ENCODE data around the gene ZNF837.

The ZNF837 gene

DNA sequence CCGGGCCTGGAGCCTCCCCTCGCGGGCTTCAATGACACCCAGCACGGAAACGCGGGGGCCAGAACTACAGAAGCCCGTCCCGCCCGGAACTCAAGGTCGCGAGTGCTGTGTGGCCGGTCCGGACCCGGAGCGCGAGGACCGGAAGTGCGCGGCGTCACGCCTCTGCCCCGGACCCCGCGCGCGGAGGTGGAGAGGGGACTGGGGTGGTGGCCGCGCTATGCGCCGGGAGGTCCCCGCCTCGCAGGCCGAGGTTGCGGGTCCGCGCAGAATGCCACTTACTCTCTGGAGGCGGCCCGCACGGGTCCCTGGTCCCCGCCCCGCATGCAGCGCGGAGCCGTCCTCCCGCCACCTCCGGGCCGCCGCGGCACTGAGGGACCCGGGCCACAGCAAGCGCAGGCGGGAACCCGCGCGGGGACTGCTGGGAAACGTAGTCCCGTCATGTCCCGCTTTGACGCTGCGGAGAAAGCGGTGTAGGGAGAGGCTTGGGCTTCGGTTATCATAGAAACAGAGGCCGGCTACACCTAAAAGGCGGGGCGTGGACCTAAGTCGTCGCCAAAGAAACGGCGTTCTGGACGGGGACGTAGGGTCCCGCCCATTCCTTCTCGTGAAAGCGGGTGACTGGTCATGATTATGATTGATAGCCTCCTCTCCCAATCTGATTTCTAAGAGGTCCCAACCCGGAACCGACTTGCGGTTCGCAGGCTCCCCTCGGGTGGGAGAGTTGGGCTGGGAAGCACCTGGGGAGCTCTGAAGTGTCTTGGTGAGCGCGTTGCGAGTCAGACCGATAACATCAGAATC, at the start of gene ZNF837:
TSS of gene ZNF837 (minus strand) at position 369 of the 798 bp plus-strand sequence. CDS start 11,698 bp downstream, outside the sequence.
- peak; percentile 18 for TF ChIP-seq CTCF (IDR thresholded peaks at IDR 0.05; ENCODE audit: insufficient read depth, low read length, poor library complexity, severe bottlenecking)
- Histone ChIP-seq H3K36me3 (ENCODE audit: control insufficient read depth, insufficient read depth, low read length) (no peaks in the 10 kb centered on the region; the same call in 1 of the 2 replicates), H3K4me3 (replicated peaks; ENCODE audit: low read depth, low read length) (peak within 1 kb of the TSS; percentile 77), H3K27me3 (replicated peaks; ENCODE audit: control insufficient read depth, insufficient read depth, low read length) (no peaks in the 10 kb centered on the region)
- DNase-seq (ENCODE audit: extremely low read depth, insufficient read length): peak; percentile 98

DNA sequence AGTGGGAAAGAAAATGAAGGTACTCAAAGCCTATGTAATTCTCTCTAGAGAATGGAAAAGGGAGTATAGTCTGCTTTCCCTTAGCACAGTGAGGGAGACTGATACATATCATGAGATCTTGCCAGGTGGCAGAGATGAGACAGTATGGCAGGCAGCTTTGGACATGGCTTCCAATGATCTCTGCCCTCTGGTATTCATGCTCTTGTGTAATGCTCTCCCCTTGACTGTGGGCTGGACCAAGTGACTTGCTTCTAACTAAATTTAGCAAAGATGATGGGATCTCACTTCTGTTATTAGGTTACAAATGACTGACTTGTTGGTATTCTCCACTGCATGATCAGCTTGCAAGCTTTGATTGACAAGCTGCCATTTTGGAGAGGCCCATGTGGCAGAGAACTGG, 48.9 kb upstream of the ZNF837 start:
- Histone ChIP-seq H3K27me3 (replicated peaks; ENCODE audit: control insufficient read depth, insufficient read depth, low read length) (no peaks in the 10 kb centered on the region), H3K36me3 (ENCODE audit: control insufficient read depth, insufficient read depth, low read length) (peaks cover 9% of the 10 kb centered on the region), H3K4me3 (replicated peaks; ENCODE audit: low read depth, low read length) (no peak overlapping the region)
- TF ChIP-seq CTCF (IDR thresholded peaks at IDR 0.05; ENCODE audit: insufficient read depth, low read length, poor library complexity, severe bottlenecking): no peak
- no peak for DNase-seq (ENCODE audit: extremely low read depth, insufficient read length)

DNA sequence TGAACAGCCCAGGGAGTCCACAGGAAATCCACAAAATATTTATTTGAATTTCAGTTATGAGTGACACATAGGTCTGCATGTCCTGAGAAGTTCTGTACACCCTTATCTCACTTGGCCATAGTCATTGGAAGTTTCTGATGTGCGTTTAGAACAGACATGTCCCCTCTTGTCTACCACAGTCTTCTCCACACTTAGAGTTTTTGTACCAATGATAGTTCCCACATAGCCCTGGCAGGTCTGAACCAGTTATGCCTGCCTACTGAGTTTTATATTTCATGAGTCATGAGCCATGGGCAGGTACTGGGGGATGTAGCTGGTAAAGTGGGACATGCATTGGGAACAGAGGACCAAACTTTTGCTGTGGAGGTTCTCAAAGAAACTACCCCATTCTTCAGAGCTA, 47.8 kb upstream of the ZNF837 start:
- Histone ChIP-seq H3K27me3 (replicated peaks; ENCODE audit: control insufficient read depth, insufficient read depth, low read length) (no peaks in the 10 kb centered on the region), H3K36me3 (ENCODE audit: control insufficient read depth, insufficient read depth, low read length) (no peaks in the 10 kb centered on the region; the same call in 1 of the 2 replicates), H3K4me3 (replicated peaks; ENCODE audit: low read depth, low read length) (no peak overlapping the region)
- no peak for DNase-seq (ENCODE audit: extremely low read depth, insufficient read length)
- no peak for TF ChIP-seq CTCF (IDR thresholded peaks at IDR 0.05; ENCODE audit: insufficient read depth, low read length, poor library complexity, severe bottlenecking)

DNA sequence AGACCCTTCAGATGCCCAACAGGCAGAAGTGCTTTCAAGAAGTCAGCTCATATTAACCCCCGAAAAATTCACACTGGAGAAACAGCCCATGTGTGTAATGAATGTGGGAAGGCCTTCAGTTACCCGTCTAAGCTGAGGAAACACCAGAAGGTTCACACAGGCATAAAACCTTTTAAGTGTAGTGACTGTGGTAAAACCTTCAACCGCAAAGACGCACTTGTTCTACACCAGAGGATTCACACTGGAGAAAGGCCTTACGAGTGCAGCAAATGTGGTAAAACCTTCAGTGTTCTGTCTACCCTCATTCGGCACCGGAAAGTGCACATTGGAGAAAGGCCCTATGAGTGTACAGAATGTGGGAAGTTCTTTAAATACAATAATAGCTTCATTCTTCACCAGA, 36.2 kb upstream of the ZNF837 start:
- TF ChIP-seq CTCF (IDR thresholded peaks at IDR 0.05; ENCODE audit: insufficient read depth, low read length, poor library complexity, severe bottlenecking): no peak
- no peaks in the 10 kb centered on the region for H3K27me3 ChIP-seq (replicated peaks; ENCODE audit: control insufficient read depth, insufficient read depth, low read length)
- no peak for DNase-seq (ENCODE audit: extremely low read depth, insufficient read length)
- H3K36me3 ChIP-seq (ENCODE audit: control insufficient read depth, insufficient read depth, low read length): peaks cover 16% of the 10 kb centered on the region
- no peak overlapping the region for H3K4me3 ChIP-seq (replicated peaks; ENCODE audit: low read depth, low read length)

DNA sequence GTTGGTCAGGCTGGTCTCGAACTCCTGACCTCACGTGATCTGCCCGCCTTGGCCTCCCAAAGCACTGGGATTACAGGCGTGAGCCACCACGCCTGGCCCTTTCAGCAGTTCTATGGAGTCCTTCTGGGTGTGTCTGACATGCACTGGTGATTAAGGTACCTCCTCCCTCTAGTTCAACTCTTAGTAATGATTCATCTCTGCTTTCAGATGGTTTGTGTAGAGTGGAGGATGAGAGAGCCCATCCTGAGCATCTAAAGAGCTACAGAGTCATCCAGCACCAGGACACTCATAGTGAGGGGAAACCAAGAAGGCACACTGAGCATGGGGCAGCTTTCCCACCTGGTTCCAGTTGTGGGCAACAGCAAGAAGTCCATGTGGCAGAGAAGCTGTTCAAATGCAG, 35.8 kb upstream of the ZNF837 start:
- no peak for DNase-seq (ENCODE audit: extremely low read depth, insufficient read length)
- no peaks in the 10 kb centered on the region for H3K27me3 ChIP-seq (replicated peaks; ENCODE audit: control insufficient read depth, insufficient read depth, low read length)
- H3K4me3 ChIP-seq (replicated peaks; ENCODE audit: low read depth, low read length): no peak overlapping the region
- H3K36me3 ChIP-seq (ENCODE audit: control insufficient read depth, insufficient read depth, low read length): peaks cover 16% of the 10 kb centered on the region
- no peak for TF ChIP-seq CTCF (IDR thresholded peaks at IDR 0.05; ENCODE audit: insufficient read depth, low read length, poor library complexity, severe bottlenecking)

Data from GM06990 (cell line).